ENCODE data around the gene MET. TPM values are rescaled to one million over a fixed set of nuclear protein-coding genes. Genes with fewer than 3 reads are reported as not detected.

The MET gene
- total and polyA plus RNA-seq, 2 of the 8 experiments (the other 6 are each of a cell fraction or from before 2014, with no cell fraction given) = 3.5 to 12.9 TPM

DNA sequence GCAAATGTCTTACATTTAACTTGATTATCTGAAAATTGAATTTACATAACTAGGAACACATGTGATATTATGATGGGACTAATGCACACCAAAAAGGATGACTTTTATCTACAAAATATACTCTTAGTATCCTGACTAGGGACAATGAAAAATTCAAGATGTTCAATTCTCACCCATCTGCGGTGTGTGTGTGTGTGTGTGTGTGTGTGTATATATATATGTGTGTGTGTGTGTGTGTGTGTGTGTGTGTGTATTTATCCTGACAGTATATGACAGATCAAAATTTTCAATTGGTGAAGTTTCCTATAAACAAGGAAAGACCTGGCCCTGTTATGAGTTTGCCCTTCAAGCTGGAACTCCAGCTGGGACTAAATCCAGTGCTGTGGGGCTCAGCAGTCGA lies 40.3 kb upstream of the MET start (continued):
- no peak for TF ChIP-seq NRF1 (IDR thresholded peaks at IDR 0.05; ENCODE audit: low read depth, low read length)
- no peak for TF ChIP-seq TAF1 (IDR thresholded peaks at IDR 0.05; ENCODE audit: low read depth, low read length)
- TF ChIP-seq KDM5A (IDR thresholded peaks at IDR 0.05; ENCODE audit: low read length) = no peak
- no peak for TF ChIP-seq JUN (IDR thresholded peaks at IDR 0.05; ENCODE audit: low read depth, low read length)
- no peak for TF ChIP-seq SIN3A (conservative IDR thresholded peaks at IDR 0.05 in 1 of 2, IDR thresholded peaks at IDR 0.05 in 1 of 2; ENCODE audit: low read depth in 1 of 2, low read length in 2 of 2)
- no peak for TF ChIP-seq CBX5 (IDR thresholded peaks at IDR 0.05; ENCODE audit: low read depth, low read length)
- no peak for TF ChIP-seq POLR2A (IDR thresholded peaks at IDR 0.05; ENCODE audit: control extremely low read depth in 1 of 2, low read depth in 2 of 2, low read length in 2 of 2)
